Stimulated activated CD4-positive, alpha-beta T cell treated with anti-CD3 and anti-CD28 coated beads, Interleukin-4, amount 100 ng/mL, for 4 hours (primary cell): ENCODE measurements around the gene GABARAPL1.
"Not testable (repeated sequence)": the region's sequence is repeated elsewhere in the genome, so short reads cannot be mapped to it uniquely, and the experiment has no call there.

Source experiments
- DNase-seq, 2 experiments: peaks; one replicate each; pipeline ENCODE4 v3.0.0-alpha.2; 2020

Gene GABARAPL1

GRCh38 chr12:10212739-10213131 lies at the start of gene GABARAPL1:
GABARAPL1 (plus strand) TSS chr12:10212877; CDS start chr12:10213130, 253 bp downstream.
- DNase-seq = peak; percentile 68 to 71

- DNase-seq = no peak
Measured at GRCh38 chr12:10163084-10163483, 49.6 kb upstream of the GABARAPL1 start.

GRCh38 chr12:10165421-10165820 lies 47.3 kb upstream of the GABARAPL1 start:
- DNase-seq = no peak

GRCh38 chr12:10167599-10167998 lies 45.1 kb upstream of the GABARAPL1 start:
- no peak for DNase-seq

GRCh38 chr12:10169104-10169503 lies 43.6 kb upstream of the GABARAPL1 start:
- DNase-seq = no peak

GRCh38 chr12:10170216-10170615 lies 42.5 kb upstream of the GABARAPL1 start:
- DNase-seq = no peak

- no peak for DNase-seq
Measured at GRCh38 chr12:10171973-10172728, 40.5 kb upstream of the GABARAPL1 start, which contains the start of gene OLR1. OLR1 (minus strand) TSS chr12:10172132; CDS start chr12:10172077, 55 bp downstream.

GRCh38 chr12:10174986-10175614 lies 37.6 kb upstream of the GABARAPL1 start:
- no peak for DNase-seq

GRCh38 chr12:10175846-10176636 lies 36.6 kb upstream of the GABARAPL1 start:
- no peak for DNase-seq

- no peak for DNase-seq
Measured at GRCh38 chr12:10178821-10179220, 33.9 kb upstream of the GABARAPL1 start, which contains the start of gene TMEM52B. TMEM52B (plus strand) TSS chr12:10179032; CDS start chr12:10179575, 543 bp downstream.

- DNase-seq = no peak
Measured at GRCh38 chr12:10179776-10180181, 32.9 kb upstream of the GABARAPL1 start.

- DNase-seq = no peak
Measured at GRCh38 chr12:10182354-10183049, 30.2 kb upstream of the GABARAPL1 start.

GRCh38 chr12:10184261-10184843 lies 28.3 kb upstream of the GABARAPL1 start:
- DNase-seq = no peak

GRCh38 chr12:10186299-10186698 lies 26.4 kb upstream of the GABARAPL1 start:
- no peak for DNase-seq

GRCh38 chr12:10186958-10187357 lies 25.7 kb upstream of the GABARAPL1 start:
- not testable (repeated sequence) for DNase-seq

GRCh38 chr12:10189653-10190052 lies 23.0 kb upstream of the GABARAPL1 start:
- DNase-seq = no peak

- peak; percentile 24 to 37 for DNase-seq
Measured at GRCh38 chr12:10190558-10191388, 21.9 kb upstream of the GABARAPL1 start.

- no peak for DNase-seq
Measured at GRCh38 chr12:10191865-10192264, 20.8 kb upstream of the GABARAPL1 start.

GRCh38 chr12:10194160-10194670 lies 18.5 kb upstream of the GABARAPL1 start:
- DNase-seq = no peak

- no peak for DNase-seq
Measured at GRCh38 chr12:10196210-10196609, 16.5 kb upstream of the GABARAPL1 start.

- DNase-seq = no peak
Measured at GRCh38 chr12:10197879-10198278, 14.8 kb upstream of the GABARAPL1 start.
